Psoas muscle (tissue), 8 donors: ENCODE measurements around the gene ENO1. TPM values are rescaled to one million over a fixed set of nuclear protein-coding genes. Genes with fewer than 3 reads are reported as not detected.
A peak's percentile ranks its signal among the peaks of the same experiment; 100 is the strongest.

Experiments used
- ATAC-seq, 4 donors: fragments of 200-7000 bp; cut with Tn5 transposase; one replicate each; pipeline ENCODE4 v1.9.1; 2020; ENCODE audit warnings: moderate library complexity in 3 of 4, mild to moderate bottlenecking in 2 of 4
- DNase-seq, 2 donors: peaks; one replicate each; pipeline ENCODE4 v3.0.0-alpha.2; 2020
- H3K27ac ChIP-seq: fragments of 200-600 bp; one replicate; pipeline ENCODE4 v1.8.0; 2022
- H3K27me3 ChIP-seq, 3 donors: fragments of 200-600 bp in 1 of 3; one replicate each; pipeline versions ENCODE4 v1.6.1 to v1.8.0; 2013 to 2022; ENCODE audit warnings: low read length in 2 of 3, mild to moderate bottlenecking in 2 of 3, moderate library complexity in 1 of 3; ENCODE audit not compliant: insufficient read depth in 3 of 3
- H3K36me3 ChIP-seq, 2 donors: fragments of 200-600 bp in 1 of 2; one replicate each; pipeline versions ENCODE4 v1.6.1 to v1.8.0; 2013 to 2022; ENCODE audit warnings: low read depth in 1 of 2, mild to moderate bottlenecking in 1 of 2, moderate library complexity in 1 of 2; ENCODE audit not compliant: insufficient read depth in 1 of 2
- H3K4me1 ChIP-seq: fragments of 200-600 bp; one replicate; pipeline ENCODE4 v1.8.0; 2022
- H3K4me3 ChIP-seq: fragments of 200-600 bp; one replicate; pipeline ENCODE4 v1.8.0; 2022; ENCODE audit warnings: mild to moderate bottlenecking
- H3K9me3 ChIP-seq: fragments of 200-600 bp; one replicate; pipeline ENCODE4 v1.8.0; 2022
- CTCF ChIP-seq: fragments of 200-600 bp; IDR thresholded peaks from one replicate; pipeline ENCODE4 v1.8.0; 2022; ENCODE audit warnings: antibody characterized with exemption
- WGBS, 3 donors: extraction: QIAGEN DNeasy Blood & Tissue Kit; methylation state at CpG; one replicate each; pipeline versions ENCODE4 v1.1.6 to v1.1.7; 2013; 5-methylcytosine and 5-hydroxymethylcytosine counted together
- intact Hi-C, 2 donors: fragments of 100-400 bp; cut with DNase I; formaldehyde crosslinking; loops; one replicate each; pipeline versions ENCODE4 v1.11.0 to v1.14.2; 2022
- polyA plus RNA-seq, 3 donors: library from polyadenylated mRNA; stranded (reverse); fragments of 200-250 nt; gene quantifications; one replicate each; pipeline ENCODE4 v1.2.3, GENCODE V29; 2013
- total RNA-seq, 4 donors: library from RNA; stranded (reverse); fragmentation: NEBNext Ultra II Directional in 2 of 4; extraction: Animal tissue kit (Norgen Biotek cat#: 25700) in 2 of 4; gene quantifications; one replicate each; pipeline versions ENCODE4 v1.2.1 to v1.2.4, GENCODE V29; 2021 to 2023
- donor health status: healthy with polysubstance abuse.
- donor health status: DM: no; HTN: no; CAD: no; lungs with moderate emphysema.
- donor health status: Bipolar disorder and iron deficiency.
- donor health status: healthy.
- donor health status: DM: yes; HTN: yes; CAD: no.
- donor health status: DM: no; HTN: no; CAD: no.
- donor health status: DM: no; HTN: no; CAD: no.
- donor health status: DM: yes; HTN: yes; CAD: no.

The ENO1 gene
- total and polyA plus RNA-seq, 7 donors: 83.8 to 489 (median 191) TPM

GRCh38 chr1:8876087-8876486 is 2.4 kb downstream of the ENO1 start:
- intact Hi-C loops: no loop called here
- H3K4me1 ChIP-seq: peaks cover 68% of the 10 kb centered on the region
- H3K36me3 ChIP-seq: peaks cover 3 to 55% of the 10 kb centered on the region in 2 donors
- no peak for TF ChIP-seq CTCF
- no peaks in the 10 kb centered on the region for H3K9me3 ChIP-seq
- DNase-seq: no peak
- 84 to 86% (median 85%) methylated on average over 3 of the region's 3 CpGs for WGBS, 3 donors
- H3K4me3 ChIP-seq: peak overlapping the region; percentile 72
- ATAC-seq: no peak
- peak overlapping the region; percentile 100 for H3K27ac ChIP-seq
- H3K27me3 ChIP-seq: no peaks in the 10 kb centered on the region

GRCh38 chr1:8875216-8875861 is 3.1 kb downstream of the ENO1 start:
- Histone ChIP-seq H3K4me1 (peaks cover 65% of the 10 kb centered on the region), H3K27me3 (no peaks in the 10 kb centered on the region), H3K9me3 (no peaks in the 10 kb centered on the region), H3K4me3 (peak overlapping the region; percentile 72), H3K36me3 (peaks cover 7 to 62% of the 10 kb centered on the region in 2 donors), H3K27ac (peak overlapping the region; percentile 100)
- TF ChIP-seq CTCF: no peak
- intact Hi-C loops: no loop called here
- DNase-seq (no peak), ATAC-seq (no peak)
- 42 to 49% (median 44%) methylated on average over 7 of the region's 7 CpGs for WGBS, 3 donors

GRCh38 chr1:8874230-8875201 is 4.0 kb downstream of the ENO1 start:
- peak overlapping the region; percentile 72 for H3K4me3 ChIP-seq
- DNase-seq (no peak), ATAC-seq (no peak)
- peaks cover 7 to 70% of the 10 kb centered on the region in 2 donors for H3K36me3 ChIP-seq
- H3K27me3 ChIP-seq: no peaks in the 10 kb centered on the region
- intact Hi-C loops: no loop called here
- peak overlapping the region; percentile 100 for H3K27ac ChIP-seq
- peaks cover 57% of the 10 kb centered on the region for H3K4me1 ChIP-seq
- no peaks in the 10 kb centered on the region for H3K9me3 ChIP-seq
- TF ChIP-seq CTCF: no peak
- 77 to 87% (median 78%) methylated on average over 15 of the region's 15 CpGs for WGBS, 3 donors

GRCh38 chr1:8873506-8874229 is 4.8 kb downstream of the ENO1 start:
- H3K36me3 ChIP-seq: peaks cover 9 to 79% of the 10 kb centered on the region in 2 donors
- 30 to 41% (median 32%) methylated on average over 5 of the region's 5 CpGs for WGBS, 3 donors
- no peaks in the 10 kb centered on the region for H3K9me3 ChIP-seq
- no peaks in the 10 kb centered on the region for H3K27me3 ChIP-seq
- intact Hi-C loops: no loop called here
- ATAC-seq (peak; percentile 72 to 78 (median 77)), DNase-seq (peak; percentile 87 to 89)
- peak overlapping the region; percentile 100 for H3K27ac ChIP-seq
- H3K4me1 ChIP-seq: peaks cover 54% of the 10 kb centered on the region
- TF ChIP-seq CTCF: no peak
- peak overlapping the region; percentile 72 for H3K4me3 ChIP-seq
